IMR-90 (cell line): ENCODE measurements around the gene KLHDC7B. TPM values are rescaled to one million over a fixed set of nuclear protein-coding genes. Genes with fewer than 3 reads are reported as not detected.

Source experiments
- ATAC-seq: fragments of 200-7000 bp; cut with Tn5 transposase; 2 replicates; pipeline ENCODE4 v1.9.1; 2020; ENCODE audit warnings: low read depth, mild to moderate bottlenecking, moderate library complexity
- BruUV-seq: library from RNA; stranded (reverse); fragments of 400-500 nt; replicated peaks from 2 replicates; lab custom pipeline; 2021; lab: Mats Ljungman, UMichigan
- CTCF ChIA-PET: fragments of 300-600 bp; formaldehyde crosslinking; extraction: SDS; loops from one replicate; lab custom pipeline; 2021; ENCODE audit warnings: antibody characterized with exemption; lab: Yijun Ruan, JAX
- POLR2A ChIA-PET: fragments of 300-600 bp; sonication (Branson Sonifier 250); formaldehyde crosslinking; loops from one replicate; lab custom pipeline; 2022; ENCODE audit warnings: antibody characterized with exemption; ENCODE audit not compliant: unreplicated experiment; lab: Charles Lee
- DNase-seq: peaks from one replicate; pipeline ENCODE4 v3.0.0; 2013
- H2AFZ ChIP-seq: replicated peaks from 2 replicates; pipeline ENCODE3; 2013; ENCODE audit warnings: low read length, mild to moderate bottlenecking; ENCODE audit not compliant: poor library complexity
- H2AK5ac ChIP-seq: 2 replicates; pipeline ENCODE4 v1.6.1; 2013; ENCODE audit warnings: low read depth, low read length, inconsistent platforms
- H2AK9ac ChIP-seq: replicated peaks from 2 replicates; pipeline ENCODE3; 2013; ENCODE audit warnings: mild to moderate bottlenecking, low read depth, low read length, moderate library complexity; ENCODE audit not compliant: poor library complexity
- H2BK120ac ChIP-seq: 2 replicates; pipeline ENCODE4 v1.6.1; 2013; ENCODE audit warnings: low read depth, low read length, inconsistent platforms
- H2BK15ac ChIP-seq: 3 replicates; pipeline ENCODE4 v1.6.1; 2013; ENCODE audit warnings: low read depth, low read length, inconsistent platforms
- H2BK20ac ChIP-seq: 2 replicates; pipeline ENCODE4 v1.6.1; 2013; ENCODE audit warnings: low read depth, mild to moderate bottlenecking, inconsistent platforms, low read length, moderate library complexity
- H2BK5ac ChIP-seq: 2 replicates; pipeline ENCODE4 v1.6.1; 2013; ENCODE audit warnings: mild to moderate bottlenecking, low read depth, low read length, inconsistent platforms; ENCODE audit not compliant: poor library complexity, severe bottlenecking
- H3K14ac ChIP-seq: replicated peaks from 2 replicates; pipeline ENCODE4 v1.6.1; 2013; ENCODE audit warnings: low read depth, low read length, inconsistent platforms
- H3K18ac ChIP-seq: 2 replicates; pipeline ENCODE4 v1.6.1; 2013; ENCODE audit warnings: low read depth, low read length, control low read depth
- H3K23ac ChIP-seq: 2 replicates; pipeline ENCODE4 v1.6.1; 2013; ENCODE audit warnings: low read depth, low read length, inconsistent platforms
- H3K27ac ChIP-seq: 2 replicates; pipeline ENCODE4 v1.5.1; 2013; ENCODE audit warnings: mild to moderate bottlenecking, control low read depth, low read length; ENCODE audit not compliant: insufficient read depth
- H3K27me3 ChIP-seq: 2 replicates; pipeline ENCODE4 v1.6.1; 2013; ENCODE audit warnings: low read length; ENCODE audit not compliant: control insufficient read depth, insufficient read depth
- H3K36me3 ChIP-seq: 2 replicates; pipeline ENCODE4 v1.6.1; 2013; ENCODE audit warnings: low read length, mixed read lengths; ENCODE audit not compliant: control insufficient read depth, insufficient read depth
- H3K4ac ChIP-seq: 2 replicates; pipeline ENCODE4 v1.6.1; 2013; ENCODE audit warnings: low read depth, low read length, inconsistent platforms
- H3K4me1 ChIP-seq: 2 replicates; pipeline ENCODE4 v1.6.1; 2013; ENCODE audit warnings: low read length, mixed read lengths; ENCODE audit not compliant: control insufficient read depth, insufficient read depth
- H3K4me2 ChIP-seq: 2 replicates; pipeline ENCODE4 v1.6.1; 2013; ENCODE audit warnings: low read depth, mild to moderate bottlenecking, control low read depth, low read length, moderate library complexity
- H3K4me3 ChIP-seq: 2 replicates; pipeline ENCODE4 v1.5.1; 2013; ENCODE audit warnings: low read depth, mild to moderate bottlenecking, control low read depth, low read length, moderate library complexity; ENCODE audit not compliant: insufficient read depth
- H3K56ac ChIP-seq: 2 replicates; pipeline ENCODE4 v1.6.1; 2013; ENCODE audit warnings: low read length, inconsistent platforms; ENCODE audit not compliant: insufficient read depth; ENCODE audit errors: extremely low read depth
- H3K79me1 ChIP-seq, 2 experiments: 2 replicates each; pipeline ENCODE4 v1.6.1; 2013; ENCODE audit warnings: low read length in 2 of 2, inconsistent platforms in 1 of 2, low read depth in 1 of 2
- H3K9ac ChIP-seq: 2 replicates; pipeline ENCODE4 v1.6.1; 2013; ENCODE audit warnings: low read depth, low read length, control low read depth
- H3K9me1 ChIP-seq: 2 replicates; pipeline ENCODE4 v1.6.1; 2013; ENCODE audit warnings: low read length, inconsistent platforms; ENCODE audit not compliant: insufficient read depth
- H3K9me3 ChIP-seq: 2 replicates; pipeline ENCODE4 v1.6.1; 2013; ENCODE audit warnings: low read length; ENCODE audit not compliant: control insufficient read depth, insufficient read depth
- H4K20me1 ChIP-seq: 2 replicates; pipeline ENCODE4 v1.6.1; 2013; ENCODE audit warnings: low read length, inconsistent platforms; ENCODE audit not compliant: insufficient read depth
- H4K5ac ChIP-seq: 2 replicates; pipeline ENCODE4 v1.6.1; 2013; ENCODE audit warnings: mild to moderate bottlenecking, low read depth, low read length, control low read depth
- H4K8ac ChIP-seq, 2 experiments: 2 replicates each; pipeline ENCODE4 v1.6.1; 2013; ENCODE audit warnings: low read depth in 2 of 2, low read length in 2 of 2, control low read depth in 1 of 2, inconsistent platforms in 1 of 2
- H4K91ac ChIP-seq: 2 replicates; pipeline ENCODE4 v1.6.1; 2013; ENCODE audit warnings: low read depth, low read length, inconsistent platforms; ENCODE audit not compliant: insufficient read depth
- MAZ ChIP-seq: IDR thresholded peaks from 2 replicates; pipeline ENCODE4 v1.6.1; 2012; ENCODE audit warnings: low read depth, mild to moderate bottlenecking, low read length, improper control_type of control experiment, moderate library complexity, borderline replicate concordance
- POLR2A ChIP-seq: IDR thresholded peaks from 2 replicates; pipeline ENCODE4 v1.6.1; 2012; ENCODE audit warnings: mild to moderate bottlenecking, low read depth, low read length
- RAD21 ChIP-seq: IDR thresholded peaks from 2 replicates; pipeline ENCODE4 v1.6.1; 2012; ENCODE audit warnings: low read length, improper control_type of control experiment
- SMC3 ChIP-seq: fragments of 150-350 bp; IDR thresholded peaks from 2 replicates; pipeline ENCODE4 v1.6.1; 2016; ENCODE audit warnings: low read depth, mild to moderate bottlenecking, antibody characterized with exemption, low read length, moderate library complexity
- WGBS, 2 experiments: methylation state at CpG; one replicate each; pipeline versions ENCODE4 v1.1.5 to v1.1.7; 2013; ENCODE audit warnings: missing lambda C conversion rate in 2 of 2; ENCODE audit not compliant: insufficient read length in 1 of 2; ENCODE audit errors: extremely low coverage in 2 of 2; 5-methylcytosine and 5-hydroxymethylcytosine counted together
- dilution Hi-C: fragments of 300-500 bp; cut with HindIII; formaldehyde crosslinking; loops from one replicate; pipeline ENCODE4 v1.14.3; 2018; ENCODE audit warnings: low sequenced_read_pairs; ENCODE audit not compliant: unreplicated experiment
- in situ Hi-C: fragments of 300-500 bp; cut with MboI; formaldehyde crosslinking; loops from 3 replicates; pipeline ENCODE4 v1.14.3; 2019; ENCODE audit warnings: low sequenced_read_pairs, inconsistent platforms, mixed read lengths
- intact Hi-C: fragments of 100-400 bp; cut with micrococcal nuclease; formaldehyde crosslinking; loops from 2 replicates; pipeline ENCODE4 v1.10.0; 2022
- polyA plus RNA-seq, 3 experiments: library from polyadenylated mRNA; depleted of rRNA; stranded (reverse); fragments of >200 nt; gene quantifications; 2 replicates each; pipeline ENCODE4 v1.2.3, GENCODE V29; 2012; ENCODE audit warnings: low replicate concordance in 1 of 3
- total RNA-seq: library from RNA; depleted of rRNA; stranded (reverse); fragments of >200 nt; gene quantifications from 2 replicates; pipeline ENCODE4 v1.2.3, GENCODE V29; 2012
- TF ChIP-seq, protein P1 (sequence below): conservative IDR thresholded peaks from 2 replicates; pipeline ENCODE4 v1.5.1; 2012; ENCODE audit warnings: mild to moderate bottlenecking, low read depth, low read length, improper control_type of control experiment

KLHDC7B gene
- total and polyA plus RNA-seq, 2 of the 4 experiments (the other 2 are of a cell fraction) = 0.05 TPM; not detected in 1

DNA sequence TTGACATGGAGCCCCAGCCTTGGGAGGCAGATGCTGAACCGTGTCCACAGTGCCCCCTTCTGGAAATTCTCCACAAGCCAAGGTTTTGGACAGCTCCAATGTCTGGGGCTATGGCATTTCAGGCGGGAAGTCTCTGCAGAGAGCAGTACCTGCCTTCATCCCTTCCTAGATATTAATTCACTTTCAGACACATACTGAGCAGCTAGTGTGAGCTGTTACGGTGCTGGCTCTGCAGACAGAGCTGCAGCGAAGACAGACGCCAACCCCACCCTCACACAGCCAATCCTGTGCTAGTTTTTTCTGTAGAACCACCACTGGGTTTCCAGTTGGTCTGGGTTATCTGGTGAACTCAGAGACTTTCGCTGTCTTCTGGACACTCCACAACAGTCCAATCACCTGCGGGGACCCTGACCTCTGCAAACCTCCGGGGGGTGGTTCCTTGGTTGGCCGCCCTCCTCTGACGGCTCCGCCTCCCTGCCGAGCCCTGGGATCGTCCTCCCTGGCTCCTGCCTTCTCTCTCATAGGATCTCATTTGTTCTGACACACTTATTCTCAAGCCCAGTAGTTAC is 47.3 kb upstream of the KLHDC7B start:
- H2AK9ac ChIP-seq = peak overlapping the region; percentile 44
- H2AFZ ChIP-seq = no peak overlapping the region
- intact Hi-C loops (loop anchor here (1.0 to 2.0 kb wide), 2 partner anchors 23 to 256 kb away; partner anchors contain the start of gene SBF1), in situ Hi-C loops (no loop called here), dilution Hi-C loops (no loop called here)
- DNase-seq = peak; percentile 51
- H3K36me3 ChIP-seq = peaks cover 12% of the 10 kb centered on the region; the same call in 1 of the 2 replicates
- H4K8ac ChIP-seq = no peak overlapping the region
- no peaks in the 10 kb centered on the region for H3K4me1 ChIP-seq
- H3K4me3 ChIP-seq = no peak overlapping the region
- no peaks in the 10 kb centered on the region for H3K9me3 ChIP-seq
- peaks cover 4% of the 10 kb centered on the region for H3K27me3 ChIP-seq
- H3K27ac ChIP-seq = no peak overlapping the region
- no peak overlapping the region for H2BK15ac ChIP-seq
- no peak overlapping the region for H4K91ac ChIP-seq
- BruUV-seq = no TSS peak
- peak; percentile 98 for ATAC-seq
- H4K20me1 ChIP-seq = no peaks in the 10 kb centered on the region
- no peaks in the 10 kb centered on the region for H3K79me1 ChIP-seq
- peak; percentile 74 for TF ChIP-seq RAD21
- no peak for TF ChIP-seq POLR2A
- TF ChIP-seq SMC3 = peak; percentile 57
- TF ChIP-seq, protein P1, sequence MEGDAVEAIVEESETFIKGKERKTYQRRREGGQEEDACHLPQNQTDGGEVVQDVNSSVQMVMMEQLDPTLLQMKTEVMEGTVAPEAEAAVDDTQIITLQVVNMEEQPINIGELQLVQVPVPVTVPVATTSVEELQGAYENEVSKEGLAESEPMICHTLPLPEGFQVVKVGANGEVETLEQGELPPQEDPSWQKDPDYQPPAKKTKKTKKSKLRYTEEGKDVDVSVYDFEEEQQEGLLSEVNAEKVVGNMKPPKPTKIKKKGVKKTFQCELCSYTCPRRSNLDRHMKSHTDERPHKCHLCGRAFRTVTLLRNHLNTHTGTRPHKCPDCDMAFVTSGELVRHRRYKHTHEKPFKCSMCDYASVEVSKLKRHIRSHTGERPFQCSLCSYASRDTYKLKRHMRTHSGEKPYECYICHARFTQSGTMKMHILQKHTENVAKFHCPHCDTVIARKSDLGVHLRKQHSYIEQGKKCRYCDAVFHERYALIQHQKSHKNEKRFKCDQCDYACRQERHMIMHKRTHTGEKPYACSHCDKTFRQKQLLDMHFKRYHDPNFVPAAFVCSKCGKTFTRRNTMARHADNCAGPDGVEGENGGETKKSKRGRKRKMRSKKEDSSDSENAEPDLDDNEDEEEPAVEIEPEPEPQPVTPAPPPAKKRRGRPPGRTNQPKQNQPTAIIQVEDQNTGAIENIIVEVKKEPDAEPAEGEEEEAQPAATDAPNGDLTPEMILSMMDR = peak; percentile 72
- TF ChIP-seq MAZ = 0 out of 2 replicates have a peak, but pooled peaks have one; percentile 15
- H3K23ac ChIP-seq = no peak overlapping the region
- no peak overlapping the region for H3K4me2 ChIP-seq
- H2BK20ac ChIP-seq = no peak overlapping the region
- WGBS, 2 experiments = 0% methylated on average over 1 of the region's 13 CpGs; no CpG with 5 or more reads in 1 of the 2 experiments
- no peak overlapping the region for H3K56ac ChIP-seq
- no peak overlapping the region for H4K5ac ChIP-seq
- POLR2A ChIA-PET = no interaction called here
- H2BK5ac ChIP-seq = no peak overlapping the region
- H3K4ac ChIP-seq = no peak overlapping the region
- H3K14ac ChIP-seq = no peak overlapping the region
- H3K18ac ChIP-seq = no peak overlapping the region
- H3K9ac ChIP-seq = no peak overlapping the region
- H2BK120ac ChIP-seq = no peak overlapping the region
- no peak overlapping the region for H2AK5ac ChIP-seq
- H3K9me1 ChIP-seq = no peaks in the 10 kb centered on the region
- CTCF ChIA-PET = interaction anchor here (0.5 to 0.9 kb wide), 3 partner anchors 8 to 143 kb away, joined by 3 to 4 read pairs (median 4); partner anchors contain the start of gene LMF2
